ENCODE measurements around the gene TRIM14.
"Not testable (repeated sequence)": the region's sequence is repeated elsewhere in the genome, so short reads cannot be mapped to it uniquely, and the experiment has no call there.

The TRIM14 gene

GRCh38 chr9:98022447-98022846 lies 96.6 kb downstream of the TRIM14 start:
- Histone ChIP-seq H3K4me2 (ENCODE audit: low read depth, low read length, poor library complexity, severe bottlenecking) (no peak overlapping the region), H3K36me3 (ENCODE audit: low read length) (no peaks in the 10 kb centered on the region; the same call in 1 of the 2 replicates), H3K79me2 (ENCODE audit: insufficient read depth, low read length) (no peaks in the 10 kb centered on the region), H3K27ac (ENCODE audit: low read depth, low read length) (no peak overlapping the region), H3K9me2 (replicated peaks; ENCODE audit: insufficient read depth, low read length) (no peaks in the 10 kb centered on the region), H3K4me3 (ENCODE audit: insufficient read depth, low read length, poor library complexity, severe bottlenecking) (no peak overlapping the region), H3K9me3 (ENCODE audit: insufficient read depth, low read length) (no peaks in the 10 kb centered on the region), H3F3A (ENCODE audit: insufficient read depth) (peaks cover 6% of the 10 kb centered on the region; the same call in 1 of the 2 replicates), H3K9ac (ENCODE audit: low read length) (no peak overlapping the region), H2AFZ (ENCODE audit: low read depth, low read length, severe bottlenecking) (no peak overlapping the region), H3K27me3 (ENCODE audit: low read length) (no peaks in the 10 kb centered on the region), H4K20me1 (ENCODE audit: low read depth, low read length) (no peaks in the 10 kb centered on the region)
- TF ChIP-seq EZH2phosphoT487 (conservative IDR thresholded peaks at IDR 0.05; ENCODE audit: low read length), result no peak
- TF ChIP-seq CTCF (IDR thresholded peaks at IDR 0.05; ENCODE audit: insufficient read depth, low read length, poor library complexity, severe bottlenecking), result no peak

- H4K20me1 ChIP-seq (ENCODE audit: low read depth, low read length), result 0 out of 2 replicates have a peak, but pooled peaks cover 3% of the 10 kb centered on the region
- no peaks in the 10 kb centered on the region for H3K9me3 ChIP-seq (ENCODE audit: insufficient read depth, low read length)
- no peak overlapping the region for H2AFZ ChIP-seq (ENCODE audit: low read depth, low read length, severe bottlenecking)
- H3K4me3 ChIP-seq (ENCODE audit: insufficient read depth, low read length, poor library complexity, severe bottlenecking), result no peak overlapping the region
- TF ChIP-seq CTCF (IDR thresholded peaks at IDR 0.05; ENCODE audit: insufficient read depth, low read length, poor library complexity, severe bottlenecking) (no peak), EZH2phosphoT487 (conservative IDR thresholded peaks at IDR 0.05; ENCODE audit: low read length) (no peak)
- H3K9ac ChIP-seq (ENCODE audit: low read length), result no peak overlapping the region
- H3K27me3 ChIP-seq (ENCODE audit: low read length), result no peaks in the 10 kb centered on the region
- no peak overlapping the region for H3K27ac ChIP-seq (ENCODE audit: low read depth, low read length)
- H3K79me2 ChIP-seq (ENCODE audit: insufficient read depth, low read length), result no peaks in the 10 kb centered on the region
- peaks cover 16% of the 10 kb centered on the region for H3F3A ChIP-seq (ENCODE audit: insufficient read depth)
- peaks cover 7% of the 10 kb centered on the region for H3K36me3 ChIP-seq (ENCODE audit: low read length)
- no peaks in the 10 kb centered on the region for H3K9me2 ChIP-seq (replicated peaks; ENCODE audit: insufficient read depth, low read length)
- H3K4me2 ChIP-seq (ENCODE audit: low read depth, low read length, poor library complexity, severe bottlenecking), result no peak overlapping the region
These were observed 97.5 kb downstream of the TRIM14 start for GRCh38 chr9:98021306-98022040.

- H3K4me3 ChIP-seq (ENCODE audit: insufficient read depth, low read length, poor library complexity, severe bottlenecking), result no peak overlapping the region
- no peak overlapping the region for H3K27ac ChIP-seq (ENCODE audit: low read depth, low read length)
- no peaks in the 10 kb centered on the region for H3K9me3 ChIP-seq (ENCODE audit: insufficient read depth, low read length)
- no peaks in the 10 kb centered on the region for H3K27me3 ChIP-seq (ENCODE audit: low read length)
- peaks cover 16% of the 10 kb centered on the region for H3K36me3 ChIP-seq (ENCODE audit: low read length)
- H2AFZ ChIP-seq (ENCODE audit: low read depth, low read length, severe bottlenecking), result no peak overlapping the region
- H3K9me2 ChIP-seq (replicated peaks; ENCODE audit: insufficient read depth, low read length), result no peaks in the 10 kb centered on the region
- TF ChIP-seq EZH2phosphoT487 (conservative IDR thresholded peaks at IDR 0.05; ENCODE audit: low read length) (no peak), CTCF (IDR thresholded peaks at IDR 0.05; ENCODE audit: insufficient read depth, low read length, poor library complexity, severe bottlenecking) (no peak)
- no peak overlapping the region for H3K9ac ChIP-seq (ENCODE audit: low read length)
- H4K20me1 ChIP-seq (ENCODE audit: low read depth, low read length), result 0 out of 2 replicates have a peak, but pooled peaks cover 6% of the 10 kb centered on the region
- peaks cover 25% of the 10 kb centered on the region for H3F3A ChIP-seq (ENCODE audit: insufficient read depth)
- no peak overlapping the region for H3K4me2 ChIP-seq (ENCODE audit: low read depth, low read length, poor library complexity, severe bottlenecking)
- no peaks in the 10 kb centered on the region for H3K79me2 ChIP-seq (ENCODE audit: insufficient read depth, low read length)
These were observed 98.4 kb downstream of the TRIM14 start for GRCh38 chr9:98020476-98021145.

- H3K4me3 ChIP-seq (ENCODE audit: insufficient read depth, low read length, poor library complexity, severe bottlenecking); H3K27ac ChIP-seq (ENCODE audit: low read depth, low read length); H3K27me3 ChIP-seq (ENCODE audit: low read length); H3K9me3 ChIP-seq (ENCODE audit: insufficient read depth, low read length); H2AFZ ChIP-seq (ENCODE audit: low read depth, low read length, severe bottlenecking); H3K4me2 ChIP-seq (ENCODE audit: low read depth, low read length, poor library complexity, severe bottlenecking); H3K9me2 ChIP-seq (replicated peaks; ENCODE audit: insufficient read depth, low read length); H3K9ac ChIP-seq (ENCODE audit: low read length); H3K79me2 ChIP-seq (ENCODE audit: insufficient read depth, low read length); H4K20me1 ChIP-seq (ENCODE audit: low read depth, low read length): not testable (repeated sequence)
- Histone ChIP-seq H3K36me3 (ENCODE audit: low read length) (peaks cover 22% of the 10 kb centered on the region), H3F3A (ENCODE audit: insufficient read depth) (peaks cover 31% of the 10 kb centered on the region)
These were observed 99.2 kb downstream of the TRIM14 start for GRCh38 chr9:98019869-98020268.

Data from SU-DHL-6 (cell line).